Naive thymus-derived CD8-positive, alpha-beta T cell (primary cell): ENCODE measurements around the gene STIM2. TPM values are rescaled to one million over a fixed set of nuclear protein-coding genes. Genes with fewer than 3 reads are reported as not detected.
A peak's percentile ranks its signal among the peaks of the same experiment; 100 is the strongest.

Experiments
- ATAC-seq, 2 donors: fragments of 150-1000 bp; cut with Tn5 transposase in 1 of 2; sonication (Bioruptor Pico), chemical (Tn5 transposase) in 1 of 2; 1 replicate in 1 of 2; 2 replicates in 1 of 2; pipeline ENCODE4 v1.10.0; 2021; ENCODE audit warnings: mild to moderate bottlenecking in 2 of 2, moderate library complexity in 2 of 2
- POLR2A ChIA-PET: fragments of 350-600 bp; sonication (Branson Sonifier 250); formaldehyde crosslinking; loops from one replicate; lab custom pipeline; 2021; ENCODE audit warnings: antibody characterized with exemption; lab: Charles Lee
- DNase-seq, 10 donors: peaks; one replicate each; pipeline versions ENCODE4 v3.0.0 to v3.0.0-alpha.2; 2020 to 2022
- H3K27ac Mint-ChIP-seq, 10 donors: one replicate each; pipeline ENCODE4 v1.8.0; 2020 to 2022; ENCODE audit warnings: mild to moderate bottlenecking in 10 of 10, mixed read lengths in 10 of 10, moderate library complexity in 4 of 10, inconsistent platforms in 1 of 10
- H3K27me3 Mint-ChIP-seq, 5 donors: one replicate each; pipeline ENCODE4 v1.8.0; 2021 to 2022; ENCODE audit warnings: mixed read lengths in 5 of 5
- H3K36me3 Mint-ChIP-seq, 3 donors: one replicate each; pipeline ENCODE4 v1.8.0; 2020 to 2022; ENCODE audit warnings: mixed read lengths in 3 of 3, mild to moderate bottlenecking in 2 of 3, inconsistent platforms in 1 of 3
- H3K4me1 Mint-ChIP-seq, 4 donors: one replicate each; pipeline ENCODE4 v1.8.0; 2021 to 2022; ENCODE audit warnings: mixed read lengths in 4 of 4
- H3K4me3 Mint-ChIP-seq, 10 donors: one replicate each; pipeline ENCODE4 v1.8.0; 2020 to 2022; ENCODE audit warnings: mild to moderate bottlenecking in 10 of 10, mixed read lengths in 10 of 10, moderate library complexity in 6 of 10, inconsistent platforms in 1 of 10
- H3K9me3 Mint-ChIP-seq, 9 donors: one replicate each; pipeline ENCODE4 v1.8.0; 2020 to 2022; ENCODE audit warnings: mixed read lengths in 9 of 9, mild to moderate bottlenecking in 3 of 9, inconsistent platforms in 1 of 9, moderate library complexity in 1 of 9
- polyA plus RNA-seq, 3 donors: library from polyadenylated mRNA; unstranded; fragments of 300-500 nt; fragmentation: Illumina TruSeq; gene quantifications; one replicate each; pipeline ENCODE4 v1.2.3, GENCODE V29; 2021
- total RNA-seq, 8 experiments: library from RNA in 2 of 8; stranded (reverse) in 2 of 8; gene quantifications; one replicate each; pipeline ENCODE4 v1.2.3 and lab custom pipeline; 2021 to 2026

The STIM2 gene
- total and polyA plus RNA-seq, 5 experiments from 2014 or later = 22.2 to 105 (median 35.4) TPM

DNA sequence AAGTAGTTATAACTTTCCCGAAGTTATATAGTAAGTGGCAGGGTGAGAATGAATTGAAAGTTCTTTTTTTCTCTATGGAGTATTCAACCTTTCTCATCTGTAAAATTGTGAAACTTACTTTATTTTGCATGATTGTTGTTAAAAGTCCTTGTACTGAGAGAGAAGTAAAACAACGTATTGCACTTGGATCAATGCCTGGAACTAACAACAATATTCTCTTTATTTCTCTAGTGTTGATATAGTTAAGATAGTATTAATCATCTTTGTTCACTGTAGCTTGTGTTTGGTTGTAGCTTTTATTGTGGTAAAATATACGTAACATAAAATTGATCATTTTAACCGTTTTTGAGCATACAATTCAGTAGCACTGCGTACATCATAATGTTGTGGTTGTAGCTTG is 48.7 kb downstream of the STIM2 start:
- POLR2A ChIA-PET = no interaction called here
- Mint-ChIP-seq H3K27me3 (no peaks in the 10 kb centered on the region), H3K36me3 (peaks cover 0 to 4% (median 3%) of the 10 kb centered on the region in 3 donors), H3K4me1 (peaks cover 31 to 82% (median 65%) of the 10 kb centered on the region in 4 donors), H3K4me3 (no peak overlapping the region), H3K9me3 (no peaks in the 10 kb centered on the region), H3K27ac (no peak overlapping the region)
- no peak for ATAC-seq
- no peak for DNase-seq

DNA sequence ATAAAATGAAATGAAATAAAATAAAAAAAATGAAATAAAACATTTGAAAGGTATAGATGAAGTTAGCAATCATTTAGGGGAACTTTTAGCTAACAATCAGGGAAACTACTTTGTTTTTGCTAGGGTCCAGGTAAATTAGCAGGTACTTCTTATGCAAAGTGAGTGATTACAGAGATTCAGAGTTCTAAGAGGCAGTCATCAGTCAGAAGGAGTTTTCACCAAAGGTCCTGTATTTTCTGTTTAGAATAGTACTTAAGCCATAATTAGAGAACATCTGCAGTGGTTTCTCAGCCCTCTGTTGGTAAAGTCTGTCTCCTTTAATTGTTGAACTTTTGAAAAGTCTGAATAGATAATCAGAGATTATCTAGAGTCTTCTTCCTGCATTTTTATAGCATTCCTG is 50.6 kb downstream of the STIM2 start:
- peaks cover 30 to 86% (median 69%) of the 10 kb centered on the region in 4 donors for H3K4me1 Mint-ChIP-seq
- no peaks in the 10 kb centered on the region for H3K9me3 Mint-ChIP-seq
- H3K4me3 Mint-ChIP-seq = no peak overlapping the region
- ATAC-seq = no peak
- H3K27ac Mint-ChIP-seq = peak overlapping the region in 1 of 10 donors; percentile 41
- no peak for DNase-seq
- H3K36me3 Mint-ChIP-seq = peaks cover 0 to 4% (median 3%) of the 10 kb centered on the region in 3 donors
- no peaks in the 10 kb centered on the region for H3K27me3 Mint-ChIP-seq
- POLR2A ChIA-PET = no interaction called here

DNA sequence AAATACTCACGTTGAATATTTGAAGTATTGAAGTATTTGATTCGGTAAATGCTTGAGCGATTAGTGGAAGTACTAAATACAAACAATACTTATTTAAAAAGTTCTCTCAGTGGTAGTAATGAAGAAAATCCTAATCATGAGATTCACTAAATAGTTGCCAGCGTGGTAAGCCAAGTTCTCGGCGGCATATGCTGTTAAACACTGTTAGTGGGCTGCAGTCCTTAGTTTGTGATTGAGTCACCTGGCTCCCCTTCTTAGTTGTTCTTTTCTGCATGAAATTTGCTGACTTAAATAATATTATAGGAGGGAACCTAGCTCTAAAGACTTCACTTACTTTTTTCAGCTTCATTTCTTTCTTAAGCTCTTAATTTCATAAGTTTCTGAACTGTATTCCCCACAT is 51.4 kb downstream of the STIM2 start:
- Mint-ChIP-seq H3K27ac (peak overlapping the region in 5 of 10 donors; percentile 2 to 73 (median 48)), H3K27me3 (no peaks in the 10 kb centered on the region), H3K9me3 (no peaks in the 10 kb centered on the region), H3K4me1 (peaks cover 32 to 94% (median 76%) of the 10 kb centered on the region in 4 donors), H3K4me3 (peak overlapping the region in 2 of 10 donors; percentile 11 to 27), H3K36me3 (peaks cover 0 to 4% (median 3%) of the 10 kb centered on the region in 3 donors)
- DNase-seq (no peak), ATAC-seq (no peak)
- POLR2A ChIA-PET = no interaction called here

- Mint-ChIP-seq H3K36me3 (peaks cover 0 to 4% (median 3%) of the 10 kb centered on the region in 3 donors), H3K27ac (peak overlapping the region in 9 of 10 donors; percentile 34 to 80 (median 61)), H3K27me3 (no peaks in the 10 kb centered on the region), H3K9me3 (no peaks in the 10 kb centered on the region), H3K4me1 (peaks cover 34 to 93% (median 80%) of the 10 kb centered on the region in 4 donors), H3K4me3 (peak overlapping the region in 4 of 10 donors; percentile 26 to 65 (median 46))
- no peak for DNase-seq
- no peak for ATAC-seq
- POLR2A ChIA-PET = no interaction called here
These were observed 52.2 kb downstream of the STIM2 start for GRCh38 chr4:26912810-26913209.

DNA sequence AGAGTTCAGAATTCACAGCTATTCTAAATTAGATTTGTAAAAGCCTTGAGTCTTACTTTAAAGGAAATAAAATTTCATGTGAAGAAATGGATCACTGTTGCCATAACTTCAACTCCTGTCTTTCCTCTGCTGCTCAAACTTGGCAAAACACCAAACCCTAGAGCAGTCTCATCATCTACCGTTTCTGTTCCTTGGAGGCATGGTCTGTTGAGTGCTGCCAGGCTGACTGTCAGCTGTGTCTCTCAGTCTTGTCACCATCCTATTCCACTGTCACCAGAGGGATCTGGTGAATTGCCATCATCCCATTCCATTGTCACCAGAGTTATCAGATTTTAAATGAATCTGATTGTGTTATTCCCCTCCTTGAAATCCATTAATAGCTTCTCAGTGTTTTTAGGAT is 55.6 kb downstream of the STIM2 start:
- H3K27ac Mint-ChIP-seq = peak overlapping the region in 9 of 10 donors; percentile 45 to 77 (median 65)
- H3K9me3 Mint-ChIP-seq = no peaks in the 10 kb centered on the region
- H3K4me1 Mint-ChIP-seq = peaks cover 30 to 73% (median 66%) of the 10 kb centered on the region in 4 donors
- POLR2A ChIA-PET = no interaction called here
- ATAC-seq = peak; percentile 49 to 52
- peaks cover 7 to 25% (median 19%) of the 10 kb centered on the region in 3 donors for H3K36me3 Mint-ChIP-seq
- H3K4me3 Mint-ChIP-seq = peak overlapping the region in 4 of 10 donors; percentile 12 to 47 (median 28)
- H3K27me3 Mint-ChIP-seq = no peaks in the 10 kb centered on the region
- DNase-seq = peak in 1 of 10 donors; percentile 13

GRCh38 chr4:26930964-26931363 is 70.3 kb downstream of the STIM2 start:
- Mint-ChIP-seq H3K4me1 (peaks cover 16 to 54% (median 46%) of the 10 kb centered on the region in 4 donors), H3K36me3 (peaks cover 2 to 6% (median 4%) of the 10 kb centered on the region in 3 donors), H3K27ac (peak overlapping the region in 7 of 10 donors; percentile 18 to 92 (median 56)), H3K4me3 (no peak overlapping the region), H3K27me3 (no peaks in the 10 kb centered on the region), H3K9me3 (no peaks in the 10 kb centered on the region)
- ATAC-seq = no peak
- POLR2A ChIA-PET = interaction anchor here (1.6 kb wide), 1 partner anchor 70 kb away, joined by 4 read pairs; the partner anchor contains the start of gene STIM2
- DNase-seq = no peak

DNA sequence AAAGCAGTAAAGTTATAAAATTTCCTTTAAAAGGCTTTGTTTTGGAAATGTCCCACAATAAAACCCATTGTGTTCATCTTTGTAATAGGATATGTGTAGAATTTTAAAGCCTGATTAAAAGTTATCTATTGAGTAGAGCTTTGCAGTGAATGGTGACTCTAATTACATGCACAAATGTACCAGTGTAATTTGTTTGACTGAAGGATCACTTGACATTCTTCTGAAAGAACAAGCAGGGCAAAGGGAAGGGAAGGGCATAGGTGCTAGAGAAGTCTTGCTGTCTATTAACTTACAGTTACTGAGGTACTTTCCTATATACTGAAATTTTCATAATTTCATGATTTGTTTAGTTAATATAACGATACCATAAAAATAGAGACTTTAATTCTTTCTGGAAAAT is 70.8 kb downstream of the STIM2 start:
- DNase-seq (no peak), ATAC-seq (no peak)
- Mint-ChIP-seq H3K9me3 (no peaks in the 10 kb centered on the region), H3K4me1 (peaks cover 20 to 59% (median 51%) of the 10 kb centered on the region in 4 donors), H3K36me3 (peaks cover 2 to 6% (median 4%) of the 10 kb centered on the region in 3 donors), H3K27me3 (no peaks in the 10 kb centered on the region), H3K27ac (peak overlapping the region in 2 of 10 donors; percentile 43 to 56), H3K4me3 (no peak overlapping the region)
- POLR2A ChIA-PET = no interaction called here

GRCh38 chr4:26931966-26932365 is 71.3 kb downstream of the STIM2 start:
- Mint-ChIP-seq H3K4me3 (no peak overlapping the region), H3K27ac (peak overlapping the region in 3 of 10 donors; percentile 7 to 48 (median 34)), H3K4me1 (peaks cover 24 to 63% (median 56%) of the 10 kb centered on the region in 4 donors), H3K9me3 (no peaks in the 10 kb centered on the region), H3K36me3 (peaks cover 2 to 9% (median 4%) of the 10 kb centered on the region in 3 donors), H3K27me3 (no peaks in the 10 kb centered on the region)
- ATAC-seq = no peak
- no peak for DNase-seq
- POLR2A ChIA-PET = no interaction called here

GRCh38 chr4:26935397-26935796 is 74.8 kb downstream of the STIM2 start:
- H3K9me3 Mint-ChIP-seq = no peaks in the 10 kb centered on the region
- DNase-seq (no peak), ATAC-seq (no peak)
- peaks cover 32 to 75% (median 68%) of the 10 kb centered on the region in 4 donors for H3K4me1 Mint-ChIP-seq
- peaks cover 2 to 7% (median 4%) of the 10 kb centered on the region in 3 donors for H3K36me3 Mint-ChIP-seq
- H3K4me3 Mint-ChIP-seq = peak overlapping the region in 4 of 10 donors; percentile 10 to 40 (median 17)
- no peaks in the 10 kb centered on the region for H3K27me3 Mint-ChIP-seq
- peak overlapping the region in 9 of 10 donors; percentile 10 to 79 (median 47) for H3K27ac Mint-ChIP-seq
- POLR2A ChIA-PET = interaction anchor here (1.7 kb wide), 1 partner anchor 74 kb away, joined by 4 read pairs; no protein-coding TSS in a partner anchor

GRCh38 chr4:26936284-26937065 is 75.8 kb downstream of the STIM2 start:
- POLR2A ChIA-PET = interaction anchor here (1.7 kb wide), 1 partner anchor 75 kb away, joined by 4 read pairs; no protein-coding TSS in a partner anchor
- Mint-ChIP-seq H3K9me3 (no peaks in the 10 kb centered on the region), H3K36me3 (peaks cover 2 to 7% (median 4%) of the 10 kb centered on the region in 3 donors), H3K27me3 (no peaks in the 10 kb centered on the region), H3K4me3 (peak overlapping the region in 5 of 10 donors; percentile 2 to 31 (median 10)), H3K4me1 (peaks cover 30 to 78% (median 70%) of the 10 kb centered on the region in 4 donors), H3K27ac (peak overlapping the region in 9 of 10 donors; percentile 18 to 79 (median 51))
- no peak for DNase-seq
- peak; percentile 59 to 62 for ATAC-seq

GRCh38 chr4:26937139-26937538 is 76.5 kb downstream of the STIM2 start:
- Mint-ChIP-seq H3K27ac (peak overlapping the region in 3 of 10 donors; percentile 10 to 38 (median 19)), H3K4me1 (peaks cover 31 to 82% (median 71%) of the 10 kb centered on the region in 4 donors), H3K9me3 (no peaks in the 10 kb centered on the region), H3K4me3 (no peak overlapping the region), H3K27me3 (no peaks in the 10 kb centered on the region), H3K36me3 (peaks cover 2 to 9% (median 4%) of the 10 kb centered on the region in 3 donors)
- DNase-seq = no peak
- no peak for ATAC-seq
- POLR2A ChIA-PET = no interaction called here

DNA sequence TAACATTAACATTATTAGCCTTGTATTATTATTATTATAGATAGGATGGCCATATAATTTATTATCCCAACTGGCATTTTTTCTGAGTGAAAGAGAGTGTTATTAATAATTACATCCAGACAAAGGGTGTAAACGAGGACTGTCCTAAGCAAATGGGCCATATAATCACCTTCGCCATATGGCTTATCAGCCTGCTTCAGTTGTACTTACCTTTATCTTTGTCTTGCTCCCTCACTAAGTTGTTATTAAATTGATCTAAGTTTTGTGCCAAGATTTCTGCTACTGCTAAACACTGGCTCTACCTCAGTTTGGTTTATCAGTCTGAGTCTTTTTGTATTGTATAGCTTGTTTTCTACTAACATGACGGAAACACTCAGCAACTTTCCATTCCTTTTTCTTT is 76.9 kb downstream of the STIM2 start:
- Mint-ChIP-seq H3K27me3 (no peaks in the 10 kb centered on the region), H3K36me3 (peaks cover 2 to 10% (median 4%) of the 10 kb centered on the region in 3 donors), H3K9me3 (no peaks in the 10 kb centered on the region), H3K4me3 (no peak overlapping the region), H3K27ac (peak overlapping the region in 2 of 10 donors; percentile 10 to 38), H3K4me1 (peaks cover 34 to 84% (median 73%) of the 10 kb centered on the region in 4 donors)
- POLR2A ChIA-PET = no interaction called here
- ATAC-seq (no peak), DNase-seq (no peak)
